OCI-LY7 (cell line): ENCODE measurements around the gene SKAP2. TPM values are rescaled to one million over a fixed set of nuclear protein-coding genes. Genes with fewer than 3 reads are reported as not detected.

Source experiments
- BruUV-seq: library from RNA; stranded (reverse); fragments of 400-500 nt; replicated peaks from 2 replicates; lab custom pipeline; 2021; lab: Mats Ljungman, UMichigan
- CTCF ChIA-PET: fragments of 300-600 bp; sonication (Branson Sonifier 250); formaldehyde crosslinking; loops from one replicate; lab custom pipeline; 2022; ENCODE audit warnings: antibody characterized with exemption; ENCODE audit not compliant: unreplicated experiment; lab: Charles Lee
- POLR2A ChIA-PET: fragments of 300-600 bp; sonication (Branson Sonifier 250); formaldehyde crosslinking; loops from one replicate; lab custom pipeline; 2022; ENCODE audit warnings: antibody characterized with exemption; lab: Charles Lee
- DNase-seq: peaks from one replicate; pipeline ENCODE4 v3.0.0-alpha.2; 2015; ENCODE audit warnings: low spot score
- H2AFZ ChIP-seq: fragments of 200-600 bp; sonication (generic), shearing (Covaris generic); 2 replicates; pipeline ENCODE4 v1.6.1; 2014; ENCODE audit warnings: mild to moderate bottlenecking, antibody characterized with exemption, low read length, moderate library complexity
- H3K27ac ChIP-seq: fragments of 200-600 bp; sonication (generic); 2 replicates; pipeline ENCODE4 v1.5.1; 2014; ENCODE audit warnings: mixed run types, low read depth, mild to moderate bottlenecking, moderate library complexity, low read length, inconsistent platforms; ENCODE audit not compliant: poor library complexity, severe bottlenecking
- H3K36me3 ChIP-seq: fragments of 200-600 bp; sonication (generic); 2 replicates; pipeline ENCODE4 v1.6.1; 2014; ENCODE audit warnings: mild to moderate bottlenecking, antibody characterized with exemption, low read length, moderate library complexity, mixed read lengths; ENCODE audit not compliant: insufficient read depth
- H3K4me1 ChIP-seq: fragments of 200-600 bp; sonication (generic); 2 replicates; pipeline ENCODE4 v1.5.1; 2014; ENCODE audit warnings: mild to moderate bottlenecking, low read length; ENCODE audit not compliant: insufficient read depth, poor library complexity, severe bottlenecking
- H3K4me2 ChIP-seq: fragments of 200-600 bp; sonication (generic); 2 replicates; pipeline ENCODE4 v1.6.1; 2014; ENCODE audit warnings: mild to moderate bottlenecking, low read length
- H3K4me3 ChIP-seq: fragments of 200-600 bp; sonication (generic); 2 replicates; pipeline ENCODE4 v1.5.1; 2014; ENCODE audit warnings: mild to moderate bottlenecking, low read depth, low read length; ENCODE audit not compliant: poor library complexity, severe bottlenecking
- H3K79me2 ChIP-seq: fragments of 200-600 bp; sonication (generic); 2 replicates; pipeline ENCODE4 v1.6.1; 2016; ENCODE audit warnings: low read depth, mild to moderate bottlenecking, low read length, moderate library complexity, mixed read lengths; ENCODE audit not compliant: insufficient read depth
- H3K9me2 ChIP-seq: fragments of 200-600 bp; sonication (generic); 2 replicates; pipeline ENCODE4 v1.6.1; 2016; ENCODE audit warnings: mild to moderate bottlenecking, low read length, mixed read lengths; ENCODE audit not compliant: insufficient read depth
- H3K9me3 ChIP-seq: fragments of 200-600 bp; sonication (generic); 2 replicates; pipeline ENCODE4 v1.6.1; 2014; ENCODE audit warnings: mild to moderate bottlenecking, mixed run types, low read length, mixed read lengths
- H4K20me1 ChIP-seq: fragments of 200-600 bp; sonication (generic); 2 replicates; pipeline ENCODE4 v1.6.1; 2014; ENCODE audit warnings: mild to moderate bottlenecking, antibody characterized with exemption, low read length, moderate library complexity, mixed read lengths; ENCODE audit not compliant: insufficient read depth
- EZH2phosphoT487 ChIP-seq: fragments of 200-600 bp; sonication (generic); IDR thresholded peaks from 2 replicates; pipeline ENCODE4 v1.6.1; 2018; ENCODE audit warnings: low read depth, borderline replicate concordance, mild to moderate bottlenecking, mixed run types, antibody characterized with exemption, low read length, moderate library complexity, mixed read lengths
- intact Hi-C: fragments of 100-400 bp; cut with micrococcal nuclease; formaldehyde crosslinking; loops from one replicate; pipeline ENCODE4 v1.10.0; 2022; ENCODE audit not compliant: unreplicated experiment
- total RNA-seq, 2 experiments: library from RNA; depleted of rRNA in 1 of 2; stranded (reverse); fragments of >200 nt in 1 of 2; shearing (Covaris generic) in 1 of 2; gene quantifications; 2 replicates each; pipeline ENCODE4 v1.2.3, GENCODE V29; 2014 to 2022
- TF ChIP-seq, protein P1 (sequence below): fragments of 200-600 bp; sonication (generic); conservative IDR thresholded peaks from 2 replicates; pipeline ENCODE4 v1.5.1; 2014; ENCODE audit warnings: mild to moderate bottlenecking, antibody characterized with exemption, low read length, moderate library complexity, mixed read lengths

SKAP2 gene
- total RNA-seq, 2 experiments from 2014 or later: 15.5 to 54.8 TPM

DNA sequence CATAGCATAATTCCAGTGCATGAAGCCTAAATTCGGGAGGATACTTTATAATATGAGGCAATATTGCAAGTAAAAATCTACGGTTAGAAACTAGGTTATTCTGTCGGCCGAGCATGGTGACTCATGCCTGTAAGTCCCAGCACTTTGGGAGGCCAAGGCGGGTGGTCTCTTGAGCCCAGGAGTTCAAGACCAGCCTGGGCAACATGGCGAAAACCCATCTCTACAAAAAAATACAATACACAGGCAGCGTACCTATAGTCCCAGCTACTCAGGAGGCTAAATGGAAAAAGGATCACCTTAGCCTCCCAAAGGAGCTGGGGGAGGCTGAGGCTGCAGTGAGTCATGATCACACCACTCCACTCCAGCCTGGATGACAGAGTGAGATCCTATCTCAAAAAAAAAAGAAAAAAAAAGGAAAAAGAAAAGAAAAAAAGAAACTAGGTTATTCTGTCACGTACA is 14.2 kb downstream of the SKAP2 start:
- no peaks in the 10 kb centered on the region for H3K36me3 ChIP-seq
- H3K27ac ChIP-seq: no peak overlapping the region
- no peak overlapping the region for H2AFZ ChIP-seq
- H3K9me2 ChIP-seq: no peaks in the 10 kb centered on the region
- TF ChIP-seq, protein P1, sequence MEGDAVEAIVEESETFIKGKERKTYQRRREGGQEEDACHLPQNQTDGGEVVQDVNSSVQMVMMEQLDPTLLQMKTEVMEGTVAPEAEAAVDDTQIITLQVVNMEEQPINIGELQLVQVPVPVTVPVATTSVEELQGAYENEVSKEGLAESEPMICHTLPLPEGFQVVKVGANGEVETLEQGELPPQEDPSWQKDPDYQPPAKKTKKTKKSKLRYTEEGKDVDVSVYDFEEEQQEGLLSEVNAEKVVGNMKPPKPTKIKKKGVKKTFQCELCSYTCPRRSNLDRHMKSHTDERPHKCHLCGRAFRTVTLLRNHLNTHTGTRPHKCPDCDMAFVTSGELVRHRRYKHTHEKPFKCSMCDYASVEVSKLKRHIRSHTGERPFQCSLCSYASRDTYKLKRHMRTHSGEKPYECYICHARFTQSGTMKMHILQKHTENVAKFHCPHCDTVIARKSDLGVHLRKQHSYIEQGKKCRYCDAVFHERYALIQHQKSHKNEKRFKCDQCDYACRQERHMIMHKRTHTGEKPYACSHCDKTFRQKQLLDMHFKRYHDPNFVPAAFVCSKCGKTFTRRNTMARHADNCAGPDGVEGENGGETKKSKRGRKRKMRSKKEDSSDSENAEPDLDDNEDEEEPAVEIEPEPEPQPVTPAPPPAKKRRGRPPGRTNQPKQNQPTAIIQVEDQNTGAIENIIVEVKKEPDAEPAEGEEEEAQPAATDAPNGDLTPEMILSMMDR: no peak
- no peak for TF ChIP-seq EZH2phosphoT487
- H3K4me1 ChIP-seq: no peaks in the 10 kb centered on the region
- intact Hi-C loops: no loop called here
- ChIA-PET POLR2A (interaction anchor here (0.6 kb wide), 2 partner anchors 181 to 337 kb away, joined by 3 to 4 read pairs; no protein-coding TSS in a partner anchor), CTCF (no interaction called here)
- H3K4me2 ChIP-seq: no peak overlapping the region
- H3K4me3 ChIP-seq: no peak overlapping the region
- no peaks in the 10 kb centered on the region for H3K79me2 ChIP-seq
- no peak for DNase-seq
- H3K9me3 ChIP-seq: no peaks in the 10 kb centered on the region
- 0 out of 2 replicates have a peak, but pooled peaks cover 5% of the 10 kb centered on the region for H4K20me1 ChIP-seq
- BruUV-seq: no TSS peak

DNA sequence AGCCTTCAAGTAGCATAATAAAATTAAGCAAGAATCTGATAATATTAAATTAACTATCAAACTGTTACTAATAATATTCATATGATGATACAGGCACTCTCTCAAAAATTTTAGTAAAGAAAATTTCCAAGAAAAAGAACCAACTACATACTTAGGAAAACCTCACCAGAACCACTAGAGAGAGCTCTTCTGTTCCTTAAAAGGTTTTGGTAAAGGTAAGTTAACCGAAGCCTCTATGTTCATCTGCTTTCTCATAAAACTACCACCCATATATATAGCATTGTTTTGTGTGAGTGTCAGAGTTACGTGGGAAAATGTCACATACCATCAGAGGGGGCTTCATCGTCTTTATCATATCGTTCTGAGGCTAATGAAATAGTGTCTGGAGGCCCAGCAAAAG is 20.7 kb downstream of the SKAP2 start:
- BruUV-seq: no TSS peak
- peak; percentile 11 for DNase-seq
- CTCF ChIA-PET: no interaction called here

DNA sequence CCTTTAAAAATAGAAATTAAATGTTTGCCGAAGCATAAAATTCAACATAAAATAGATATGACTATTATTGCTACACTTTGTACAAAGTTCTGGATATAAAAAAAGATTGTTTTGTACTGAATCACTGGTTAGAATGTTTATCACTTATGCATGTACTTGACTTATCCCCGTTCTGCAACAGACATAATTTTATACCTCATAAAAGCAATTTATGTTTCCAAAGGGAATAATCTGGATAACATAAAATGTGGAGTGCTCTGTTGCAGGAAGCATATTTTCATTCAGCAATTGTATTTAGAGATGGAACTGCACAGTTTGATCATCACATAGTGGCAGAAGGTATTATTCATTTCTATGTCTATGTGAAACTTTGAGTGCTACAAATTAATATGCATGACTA is 21.5 kb downstream of the SKAP2 start:
- H4K20me1 ChIP-seq: no peaks in the 10 kb centered on the region
- intact Hi-C loops: no loop called here
- no peaks in the 10 kb centered on the region for H3K36me3 ChIP-seq
- no peaks in the 10 kb centered on the region for H3K9me3 ChIP-seq
- no TSS peak for BruUV-seq
- TF ChIP-seq EZH2phosphoT487: no peak
- TF ChIP-seq, protein P1: no peak
- no peak overlapping the region for H3K4me3 ChIP-seq
- POLR2A ChIA-PET: no interaction called here
- no peak overlapping the region for H2AFZ ChIP-seq
- CTCF ChIA-PET: no interaction called here
- H3K4me2 ChIP-seq: no peak overlapping the region
- H3K4me1 ChIP-seq: no peaks in the 10 kb centered on the region
- H3K27ac ChIP-seq: no peak overlapping the region
- H3K79me2 ChIP-seq: no peaks in the 10 kb centered on the region
- DNase-seq: no peak
- no peaks in the 10 kb centered on the region for H3K9me2 ChIP-seq

More for the DNA sequence above, 20.7 kb downstream of the SKAP2 start:
- no peak for TF ChIP-seq EZH2phosphoT487
- TF ChIP-seq, protein P1: peak; percentile 42; the same call in 1 of the 2 replicates
- no peaks in the 10 kb centered on the region for H3K36me3 ChIP-seq
- no peak overlapping the region for H3K4me3 ChIP-seq
- H3K4me2 ChIP-seq: no peak overlapping the region
- H3K4me1 ChIP-seq: no peaks in the 10 kb centered on the region
- H3K9me3 ChIP-seq: no peaks in the 10 kb centered on the region
- POLR2A ChIA-PET: no interaction called here
- H3K79me2 ChIP-seq: no peaks in the 10 kb centered on the region
- no peaks in the 10 kb centered on the region for H4K20me1 ChIP-seq
- no peak overlapping the region for H3K27ac ChIP-seq
- no peaks in the 10 kb centered on the region for H3K9me2 ChIP-seq
- intact Hi-C loops: no loop called here
- H2AFZ ChIP-seq: no peak overlapping the region
